OCI-LY7 (cell line): ENCODE measurements around the gene GAS2L2. TPM values are rescaled to one million over a fixed set of nuclear protein-coding genes. Genes with fewer than 3 reads are reported as not detected.

Source experiments
- BruUV-seq: library from RNA; stranded (reverse); fragments of 400-500 nt; replicated peaks from 2 replicates; lab custom pipeline; 2021; lab: Mats Ljungman, UMichigan
- CTCF ChIA-PET: fragments of 300-600 bp; sonication (Branson Sonifier 250); formaldehyde crosslinking; loops from one replicate; lab custom pipeline; 2022; ENCODE audit warnings: antibody characterized with exemption; ENCODE audit not compliant: unreplicated experiment; lab: Charles Lee
- POLR2A ChIA-PET: fragments of 300-600 bp; sonication (Branson Sonifier 250); formaldehyde crosslinking; loops from one replicate; lab custom pipeline; 2022; ENCODE audit warnings: antibody characterized with exemption; lab: Charles Lee
- DNase-seq: peaks from one replicate; pipeline ENCODE4 v3.0.0-alpha.2; 2015; ENCODE audit warnings: low spot score
- H2AFZ ChIP-seq: fragments of 200-600 bp; sonication (generic), shearing (Covaris generic); 2 replicates; pipeline ENCODE4 v1.6.1; 2014; ENCODE audit warnings: mild to moderate bottlenecking, antibody characterized with exemption, low read length, moderate library complexity
- H3K27ac ChIP-seq: fragments of 200-600 bp; sonication (generic); 2 replicates; pipeline ENCODE4 v1.5.1; 2014; ENCODE audit warnings: mixed run types, low read depth, mild to moderate bottlenecking, moderate library complexity, low read length, inconsistent platforms; ENCODE audit not compliant: poor library complexity, severe bottlenecking
- H3K36me3 ChIP-seq: fragments of 200-600 bp; sonication (generic); 2 replicates; pipeline ENCODE4 v1.6.1; 2014; ENCODE audit warnings: mild to moderate bottlenecking, antibody characterized with exemption, low read length, moderate library complexity, mixed read lengths; ENCODE audit not compliant: insufficient read depth
- H3K4me1 ChIP-seq: fragments of 200-600 bp; sonication (generic); 2 replicates; pipeline ENCODE4 v1.5.1; 2014; ENCODE audit warnings: mild to moderate bottlenecking, low read length; ENCODE audit not compliant: insufficient read depth, poor library complexity, severe bottlenecking
- H3K4me2 ChIP-seq: fragments of 200-600 bp; sonication (generic); 2 replicates; pipeline ENCODE4 v1.6.1; 2014; ENCODE audit warnings: mild to moderate bottlenecking, low read length
- H3K4me3 ChIP-seq: fragments of 200-600 bp; sonication (generic); 2 replicates; pipeline ENCODE4 v1.5.1; 2014; ENCODE audit warnings: mild to moderate bottlenecking, low read depth, low read length; ENCODE audit not compliant: poor library complexity, severe bottlenecking
- H3K79me2 ChIP-seq: fragments of 200-600 bp; sonication (generic); 2 replicates; pipeline ENCODE4 v1.6.1; 2016; ENCODE audit warnings: low read depth, mild to moderate bottlenecking, low read length, moderate library complexity, mixed read lengths; ENCODE audit not compliant: insufficient read depth
- H3K9me2 ChIP-seq: fragments of 200-600 bp; sonication (generic); 2 replicates; pipeline ENCODE4 v1.6.1; 2016; ENCODE audit warnings: mild to moderate bottlenecking, low read length, mixed read lengths; ENCODE audit not compliant: insufficient read depth
- H3K9me3 ChIP-seq: fragments of 200-600 bp; sonication (generic); 2 replicates; pipeline ENCODE4 v1.6.1; 2014; ENCODE audit warnings: mild to moderate bottlenecking, mixed run types, low read length, mixed read lengths
- H4K20me1 ChIP-seq: fragments of 200-600 bp; sonication (generic); 2 replicates; pipeline ENCODE4 v1.6.1; 2014; ENCODE audit warnings: mild to moderate bottlenecking, antibody characterized with exemption, low read length, moderate library complexity, mixed read lengths; ENCODE audit not compliant: insufficient read depth
- CTCF ChIP-seq: fragments of 200-600 bp; sonication (generic); conservative IDR thresholded peaks from 2 replicates; pipeline ENCODE4 v1.5.1; 2014; ENCODE audit warnings: mild to moderate bottlenecking, antibody characterized with exemption, low read length, moderate library complexity, mixed read lengths
- EZH2phosphoT487 ChIP-seq: fragments of 200-600 bp; sonication (generic); IDR thresholded peaks from 2 replicates; pipeline ENCODE4 v1.6.1; 2018; ENCODE audit warnings: low read depth, borderline replicate concordance, mild to moderate bottlenecking, mixed run types, antibody characterized with exemption, low read length, moderate library complexity, mixed read lengths
- intact Hi-C: fragments of 100-400 bp; cut with micrococcal nuclease; formaldehyde crosslinking; loops from one replicate; pipeline ENCODE4 v1.10.0; 2022; ENCODE audit not compliant: unreplicated experiment
- total RNA-seq, 2 experiments: library from RNA; depleted of rRNA in 1 of 2; stranded (reverse); fragments of >200 nt in 1 of 2; shearing (Covaris generic) in 1 of 2; gene quantifications; 2 replicates each; pipeline ENCODE4 v1.2.3, GENCODE V29; 2014 to 2022

Gene GAS2L2
- total RNA-seq, 2 experiments from 2014 or later: 0.21 TPM; not detected in 1

- H4K20me1 ChIP-seq: no peaks in the 10 kb centered on the region
- no peak for DNase-seq
- H3K36me3 ChIP-seq: no peaks in the 10 kb centered on the region
- no peaks in the 10 kb centered on the region for H3K79me2 ChIP-seq
- H3K27ac ChIP-seq: no peak overlapping the region
- ChIA-PET CTCF (no interaction called here), POLR2A (no interaction called here)
- no TSS peak for BruUV-seq
- no peak overlapping the region for H2AFZ ChIP-seq
- H3K4me1 ChIP-seq: no peaks in the 10 kb centered on the region
- intact Hi-C loops: no loop called here
- TF ChIP-seq EZH2phosphoT487: no peak
- no peak for TF ChIP-seq CTCF
- no peaks in the 10 kb centered on the region for H3K9me3 ChIP-seq
- no peaks in the 10 kb centered on the region for H3K9me2 ChIP-seq
- no peak overlapping the region for H3K4me3 ChIP-seq
- no peak overlapping the region for H3K4me2 ChIP-seq
Measured at GRCh38 chr17:35740997-35741931, 11.8 kb downstream of the GAS2L2 start.

- intact Hi-C loops: no loop called here
Measured at GRCh38 chr17:35740216-35740615, 12.8 kb downstream of the GAS2L2 start.

More at GRCh38 chr17:35740216-35740615, 12.8 kb downstream of the GAS2L2 start:
- TF ChIP-seq EZH2phosphoT487: no peak
- no peak for TF ChIP-seq CTCF
- H3K9me3 ChIP-seq: no peaks in the 10 kb centered on the region
- ChIA-PET POLR2A (interaction anchor here (0.8 to 1.0 kb wide), 2 partner anchors 14 to 172 kb away, joined by 3 read pairs; no protein-coding TSS in a partner anchor), CTCF (no interaction called here)
- no peaks in the 10 kb centered on the region for H3K79me2 ChIP-seq
- DNase-seq: no peak
- no peaks in the 10 kb centered on the region for H3K36me3 ChIP-seq
- no peak overlapping the region for H3K4me2 ChIP-seq
- no peak overlapping the region for H2AFZ ChIP-seq
- H4K20me1 ChIP-seq: no peaks in the 10 kb centered on the region
- H3K9me2 ChIP-seq: no peaks in the 10 kb centered on the region
- no peaks in the 10 kb centered on the region for H3K4me1 ChIP-seq
- no peak overlapping the region for H3K27ac ChIP-seq
- H3K4me3 ChIP-seq: no peak overlapping the region
- no TSS peak for BruUV-seq
